ENCODE data around the gene TRIM24.

GRCh38 chr7:138622841-138623240, 162.8 kb downstream of the TRIM24 start:
- TF ChIP-seq EZH2 (IDR thresholded peaks at IDR 0.05; ENCODE audit: insufficient read depth, poor library complexity, severe bottlenecking): no peak
- no peak for TF ChIP-seq EZH2phosphoT487 (IDR thresholded peaks at IDR 0.05; ENCODE audit: insufficient read depth, low read depth)

Measured in GM23248 (cell line).